GM20431 (cell line): Measurements from ENCODE around the gene CRYGN.

Experiments used
- in situ Hi-C: fragments of 300-500 bp; cut with MseI, MboI; formaldehyde crosslinking; loops from one replicate; pipeline ENCODE4 v1.15.0; 2020; ENCODE audit warnings: low sequenced_read_pairs; ENCODE audit not compliant: unreplicated experiment

CRYGN gene

GRCh38 chr7:151444632-151445031 lies 4.7 kb upstream of the CRYGN start:
- in situ Hi-C loops, result no loop called here

DNA sequence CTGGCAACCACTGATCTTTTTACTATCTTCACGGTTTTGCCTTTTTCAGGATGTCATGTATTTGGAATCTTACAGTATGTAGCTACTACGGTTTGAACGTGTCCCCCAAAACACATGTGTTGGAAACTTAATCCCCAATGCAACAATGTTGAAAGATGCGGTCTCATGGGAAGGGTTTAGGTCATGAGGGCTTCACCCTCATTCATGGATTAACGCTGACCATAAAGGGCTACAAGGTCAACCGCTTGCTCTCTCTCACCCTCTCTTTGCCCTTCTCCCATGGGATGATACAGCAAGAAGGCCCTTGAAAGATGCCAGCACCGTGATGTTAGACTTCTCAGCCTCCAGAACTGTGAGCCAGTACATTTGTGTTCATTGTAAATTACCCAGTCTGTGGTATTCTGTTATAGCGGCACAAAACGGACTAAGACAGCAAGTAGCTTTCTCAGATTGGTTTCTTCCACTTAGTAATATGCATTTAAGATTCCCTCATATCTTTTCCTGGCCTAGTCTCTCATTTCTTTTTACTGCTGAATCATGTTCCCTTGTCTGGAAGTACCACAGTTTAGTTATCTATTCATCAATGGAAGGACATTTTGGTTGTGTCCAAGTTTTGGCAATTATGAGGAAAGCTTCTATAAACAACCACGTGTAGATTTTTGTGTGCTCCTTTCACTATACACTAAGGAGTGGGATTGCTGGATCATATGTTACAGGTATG lies 3.0 kb upstream of the CRYGN start:
- in situ Hi-C loops, result no loop called here

- in situ Hi-C loops, result no loop called here
Observed at GRCh38 chr7:151440799-151441445, 981 bp upstream of the CRYGN start.

DNA sequence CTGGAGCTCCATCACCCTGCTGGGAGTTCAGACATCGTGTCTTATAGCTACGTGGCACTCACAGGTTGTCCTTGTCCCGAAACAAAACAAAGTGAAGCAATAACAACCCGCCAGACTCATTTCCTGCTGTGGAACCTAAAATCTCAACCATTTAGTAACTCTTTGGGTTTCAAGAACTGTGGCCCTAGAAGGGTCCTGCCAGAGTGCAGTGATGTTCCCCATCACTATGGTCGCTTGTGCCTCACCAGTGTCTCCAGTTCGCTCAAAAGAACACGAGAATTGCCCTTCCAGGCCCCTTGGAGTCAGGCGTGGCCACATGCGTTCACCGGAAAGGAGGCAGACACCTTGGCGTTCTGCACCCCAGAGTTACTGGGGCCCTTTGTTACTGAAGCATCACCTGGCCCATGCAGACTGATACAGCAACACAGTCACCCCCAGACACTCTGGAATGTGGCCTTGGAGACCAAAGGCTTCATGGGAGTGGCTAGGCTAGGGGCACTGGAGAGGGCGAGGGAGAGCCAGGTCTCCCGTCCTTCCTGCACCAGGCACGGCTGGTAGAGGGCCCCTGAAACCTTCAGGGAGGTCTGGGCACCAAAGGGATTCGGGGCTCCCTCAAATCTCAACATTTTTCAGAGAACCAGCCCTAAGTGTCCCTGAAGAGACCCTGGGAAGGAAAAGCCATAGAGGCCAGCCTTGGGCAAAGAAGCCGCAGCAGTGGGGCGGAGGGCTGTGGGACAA lies 908 bp downstream of the CRYGN start:
- in situ Hi-C loops, result no loop called here

DNA sequence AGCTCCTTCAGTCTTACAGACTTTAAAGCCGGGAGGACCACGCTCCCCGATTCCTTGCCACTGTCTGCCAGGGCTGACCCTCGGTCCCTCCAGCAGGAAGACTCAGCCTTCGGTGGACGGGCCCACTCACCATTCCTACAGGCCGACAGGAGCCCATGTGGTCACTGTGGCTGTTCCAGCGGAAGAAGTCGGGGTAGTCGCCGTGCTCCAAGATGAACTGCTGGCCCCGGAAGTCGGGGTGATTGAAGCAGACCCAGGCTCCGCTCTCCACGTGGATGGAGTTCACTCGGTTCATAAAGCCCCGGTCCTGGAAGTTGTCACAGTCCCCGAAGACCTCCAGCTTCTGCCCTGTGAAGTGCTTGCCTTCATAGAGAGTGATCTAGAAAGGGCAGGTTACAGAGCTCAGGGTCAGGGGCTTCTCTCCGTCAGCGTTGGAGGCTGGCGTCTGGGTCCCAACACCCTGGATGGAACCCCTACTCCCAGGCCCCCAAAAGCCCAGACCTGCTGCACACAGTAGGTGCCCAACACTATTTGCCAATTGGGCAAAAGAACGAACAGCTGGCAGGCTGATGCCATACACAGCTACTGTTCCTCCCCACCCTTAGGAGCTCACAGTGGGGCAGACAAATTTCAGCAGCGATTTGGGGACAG lies 1.9 kb downstream of the CRYGN start:
- in situ Hi-C loops, result no loop called here

DNA sequence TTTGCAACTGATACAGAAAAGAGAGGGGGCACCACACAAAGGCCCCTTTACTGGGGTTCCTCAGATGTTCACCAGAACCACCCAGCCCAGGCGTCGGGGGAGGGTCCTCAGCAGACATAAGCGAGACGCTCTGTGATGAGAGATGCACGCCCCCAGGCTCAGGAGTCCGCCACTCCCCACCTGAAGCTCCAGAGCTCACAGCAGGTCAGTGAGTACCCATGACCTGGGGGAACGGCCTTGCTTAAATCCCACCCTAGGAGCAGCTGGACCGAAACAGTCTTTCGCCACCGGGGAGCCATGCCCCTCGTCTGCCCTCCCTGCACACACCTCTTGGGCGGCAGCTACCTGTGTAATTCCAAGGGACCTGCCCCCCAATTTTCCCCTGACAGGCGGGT lies 2.8 kb downstream of the CRYGN start:
- in situ Hi-C loops, result no loop called here

DNA sequence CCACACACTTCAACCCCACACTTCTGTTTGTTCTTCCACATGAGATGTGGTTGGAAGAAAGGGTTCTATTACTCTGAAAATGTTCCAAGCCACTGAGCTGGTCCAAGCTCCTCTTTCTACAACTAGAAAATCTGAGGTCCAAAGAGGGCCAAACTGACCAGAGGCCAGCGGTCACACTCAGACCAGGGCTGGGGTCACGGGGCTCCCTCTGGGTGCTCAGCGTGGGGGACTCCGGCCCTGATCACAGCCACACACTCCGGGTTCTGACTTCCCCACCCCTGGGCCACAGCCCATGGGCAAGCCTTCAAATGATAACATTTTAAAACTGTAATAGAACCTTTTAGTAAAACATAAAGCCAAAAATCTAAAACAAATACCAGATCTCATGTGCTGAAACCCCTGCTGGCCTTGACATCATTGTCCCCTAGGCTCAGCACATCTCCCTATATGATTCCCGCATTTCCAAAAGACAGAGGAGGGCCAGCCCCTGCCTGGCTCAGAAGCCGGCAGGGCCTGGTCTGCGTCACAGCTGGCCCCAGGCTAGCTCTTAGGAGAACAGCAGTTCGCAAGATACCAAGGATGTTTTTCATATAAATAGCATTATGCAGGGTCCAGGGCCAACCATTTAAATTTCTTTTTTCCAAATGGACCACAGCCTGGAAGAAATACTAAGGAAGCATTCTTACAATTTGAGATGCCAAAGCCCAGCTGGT lies 3.3 kb downstream of the CRYGN start:
- in situ Hi-C loops, result no loop called here

- in situ Hi-C loops, result no loop called here
Observed at GRCh38 chr7:151435971-151436370, 4.0 kb downstream of the CRYGN start.

GRCh38 chr7:151435103-151435916 lies 4.6 kb downstream of the CRYGN start:
- in situ Hi-C loops, result no loop called here

GRCh38 chr7:151434549-151434948 lies 5.4 kb downstream of the CRYGN start:
- in situ Hi-C loops, result no loop called here

DNA sequence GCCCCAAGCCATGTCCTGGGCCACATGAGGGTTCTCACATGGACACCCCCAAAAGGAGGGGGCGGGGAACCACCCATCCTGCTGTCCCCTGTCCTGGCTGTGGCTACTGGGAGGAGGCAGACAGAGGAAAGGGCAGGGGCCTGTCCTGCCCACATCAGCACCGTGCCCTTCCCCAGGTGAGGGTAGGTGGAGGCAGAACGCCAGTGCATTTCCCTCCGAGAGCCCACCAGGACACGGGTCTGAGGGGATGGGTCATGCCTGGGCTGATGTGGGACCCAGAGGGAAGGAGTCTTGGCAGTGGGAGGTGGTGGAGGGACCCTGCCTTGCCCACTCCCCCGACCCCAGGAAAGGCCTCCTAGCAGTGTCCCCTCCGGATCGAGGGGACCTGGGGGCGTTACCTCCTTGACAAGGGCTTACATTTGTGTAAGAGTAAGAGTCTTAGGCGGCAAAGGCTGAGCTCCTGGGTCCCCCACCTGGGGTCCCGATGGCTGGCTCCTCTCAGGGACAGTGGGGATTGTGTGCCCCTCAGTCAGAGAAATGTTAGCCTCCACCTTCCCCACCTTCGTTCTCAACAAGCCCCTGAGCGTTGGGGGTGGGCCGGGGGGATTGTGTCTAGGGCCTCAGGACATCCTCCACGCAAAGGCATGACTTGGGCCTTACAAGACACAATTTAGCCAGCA lies 6.1 kb downstream of the CRYGN start:
- in situ Hi-C loops, result no loop called here

GRCh38 chr7:151432658-151433521 lies 7.1 kb downstream of the CRYGN start:
- in situ Hi-C loops, result no loop called here

DNA sequence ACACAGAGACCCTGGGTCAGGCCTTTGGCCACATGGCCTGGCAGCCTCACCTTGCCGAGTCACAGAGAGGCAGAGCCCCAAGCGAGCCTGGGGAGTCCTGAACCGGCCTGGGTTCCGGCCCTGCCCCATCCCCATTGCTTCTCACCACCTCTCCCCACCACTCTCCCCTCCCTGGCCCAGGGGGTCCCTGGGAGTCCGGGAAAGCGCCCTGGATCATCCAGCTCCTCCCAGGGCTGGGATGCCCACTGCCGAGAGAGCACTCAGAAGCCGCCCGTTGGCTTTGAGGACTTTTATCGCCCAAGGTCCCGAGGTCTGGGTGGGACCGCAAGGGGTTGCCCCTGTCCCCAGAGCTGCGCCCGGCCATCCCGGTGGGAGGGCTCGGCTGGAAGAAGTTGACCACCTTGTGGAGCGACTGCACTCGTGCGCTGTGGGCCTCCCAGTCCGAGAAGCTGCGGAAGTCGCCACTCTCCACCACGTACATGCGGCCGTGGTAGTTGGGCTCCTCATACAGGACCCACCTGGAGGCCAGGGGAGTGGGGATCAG lies 8.1 kb downstream of the CRYGN start:
- in situ Hi-C loops, result no loop called here

DNA sequence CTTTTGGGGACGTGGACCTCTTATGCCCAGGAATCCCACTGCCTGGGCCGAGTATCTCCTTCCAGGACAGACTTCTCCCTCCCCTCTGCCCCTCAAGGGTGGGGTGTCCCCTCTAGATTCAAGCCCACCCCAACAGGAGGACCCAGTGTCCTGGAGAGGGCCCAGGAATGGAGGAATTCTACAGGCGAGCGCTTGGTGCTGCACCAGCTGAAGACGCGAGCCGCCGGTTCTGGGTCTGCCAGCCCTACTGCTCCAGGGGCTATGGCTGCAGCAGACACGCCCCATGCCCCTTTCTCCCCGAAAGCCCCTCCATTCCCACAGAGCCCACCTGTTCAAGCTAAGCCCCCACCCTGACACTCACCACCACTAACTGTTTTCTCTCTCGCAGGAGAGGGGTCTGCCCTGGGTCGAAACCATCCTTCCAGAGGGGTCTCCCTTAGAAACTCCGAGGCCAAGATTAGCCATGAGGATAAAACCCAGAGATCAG lies 8.6 kb downstream of the CRYGN start:
- in situ Hi-C loops, result no loop called here

DNA sequence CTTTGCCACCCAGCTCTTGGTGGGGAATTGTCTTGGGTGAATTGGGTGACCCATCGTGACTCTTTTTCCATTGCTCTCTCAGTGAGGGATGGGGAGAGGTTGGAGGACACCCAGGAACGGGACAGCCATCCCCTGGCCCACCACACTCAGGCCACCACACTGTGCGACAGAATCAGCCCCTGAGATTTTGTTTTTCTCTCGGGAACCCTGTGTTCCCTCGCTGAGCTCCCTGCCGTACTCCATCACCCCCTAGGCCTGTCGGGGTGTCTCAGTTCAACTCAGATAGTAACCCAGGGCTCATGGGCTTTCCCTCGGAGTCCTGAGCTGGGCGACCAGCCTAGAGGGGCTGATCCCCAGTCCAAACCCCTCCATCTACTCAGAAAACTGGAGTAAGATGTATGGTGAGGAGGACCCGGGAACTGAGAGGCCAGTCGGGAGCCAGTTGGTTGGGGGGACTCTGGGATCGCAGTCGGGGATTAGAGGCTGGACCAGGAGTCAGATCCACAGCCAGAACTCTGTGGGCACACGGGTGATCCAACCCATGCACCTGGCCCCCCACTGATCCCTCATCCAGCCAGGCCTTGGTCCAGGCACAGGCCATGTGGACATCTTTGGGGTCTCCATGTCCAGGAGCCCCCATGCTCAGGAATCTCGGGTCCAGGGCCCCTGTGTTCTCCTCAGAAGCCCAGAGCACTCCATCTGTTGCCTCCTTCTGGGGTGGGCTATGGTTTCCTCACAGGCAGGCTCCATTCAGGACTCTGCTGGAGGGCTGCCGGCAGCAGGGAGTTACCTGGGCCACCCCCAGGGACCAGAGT lies 9.3 kb downstream of the CRYGN start:
- in situ Hi-C loops, result no loop called here

- in situ Hi-C loops, result no loop called here
Observed at GRCh38 chr7:151429560-151430331, 10.2 kb downstream of the CRYGN start.
